PC-3 (cell line): Measurements from ENCODE around the gene FRAT1.

ENCODE experiments used
- CTCF ChIP-seq: fragments of 300-600 bp; sonication (generic); conservative IDR thresholded peaks from 2 replicates; pipeline ENCODE4 v1.5.1; 2017; ENCODE audit warnings: antibody characterized with exemption, low read depth, mild to moderate bottlenecking, low read length
- EZH2 ChIP-seq: fragments of 300-600 bp; sonication (generic); IDR thresholded peaks from one replicate; pipeline ENCODE4 v1.6.1; 2017; ENCODE audit warnings: antibody characterized with exemption, mild to moderate bottlenecking, low read length; ENCODE audit not compliant: unreplicated experiment
- EZH2phosphoT487 ChIP-seq: fragments of 300-600 bp; sonication (generic); IDR thresholded peaks from 2 replicates; pipeline ENCODE4 v1.6.1; 2018; ENCODE audit warnings: mild to moderate bottlenecking, antibody characterized with exemption, low read length, borderline replicate concordance

GRCh38 chr10:97292862-97293198 lies 26.2 kb upstream of the FRAT1 start:
- no peak for TF ChIP-seq EZH2
- TF ChIP-seq CTCF = no peak
- no peak for TF ChIP-seq EZH2phosphoT487
